GM10847 (cell line): ENCODE data around the gene ABCA13.

ENCODE experiments used
- POLR2A ChIP-seq: IDR thresholded peaks from 2 replicates; pipeline ENCODE4 v1.6.1; 2011; ENCODE audit not compliant: insufficient read length; ENCODE audit errors: extremely low read depth

The ABCA13 gene

DNA sequence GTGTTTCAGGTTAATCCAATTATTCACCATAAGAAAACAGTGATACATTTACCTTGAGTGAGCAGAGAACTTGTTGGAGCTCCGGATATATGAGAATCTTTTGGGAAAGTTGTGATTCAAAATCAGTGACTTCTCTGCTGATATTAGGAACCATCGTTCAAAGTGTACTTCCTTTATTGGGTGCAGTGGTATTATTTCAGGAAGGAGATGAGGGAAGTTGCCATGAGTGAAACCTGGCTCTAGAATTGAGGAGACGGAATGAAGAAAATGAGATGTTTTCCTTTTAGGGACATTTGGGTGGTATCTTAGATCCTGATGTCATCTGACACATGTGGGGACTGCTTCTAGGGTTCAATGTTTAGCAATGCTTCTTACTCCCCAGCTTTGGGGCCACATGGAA is 343.9 kb downstream of the ABCA13 start:
- no peak for TF ChIP-seq POLR2A

DNA sequence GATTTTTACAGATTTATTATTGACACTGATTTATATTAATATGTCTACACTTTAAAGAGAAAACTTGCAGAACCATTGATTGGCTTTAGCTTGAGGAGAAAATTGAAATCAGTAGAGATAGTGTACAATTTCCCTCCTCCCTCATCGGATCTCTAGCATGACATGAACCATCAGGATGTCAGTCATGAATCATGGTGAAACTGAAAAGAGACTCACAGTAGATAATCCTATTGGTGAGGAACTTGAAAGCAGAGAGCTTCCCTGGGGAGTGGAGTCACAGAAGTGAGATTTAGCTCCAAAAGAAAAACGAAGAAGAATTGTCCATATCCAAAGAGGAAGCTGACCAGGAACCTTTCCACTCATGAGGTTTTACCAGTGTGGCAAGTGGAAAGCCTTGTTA is 346.8 kb downstream of the ABCA13 start:
- TF ChIP-seq POLR2A: no peak

DNA sequence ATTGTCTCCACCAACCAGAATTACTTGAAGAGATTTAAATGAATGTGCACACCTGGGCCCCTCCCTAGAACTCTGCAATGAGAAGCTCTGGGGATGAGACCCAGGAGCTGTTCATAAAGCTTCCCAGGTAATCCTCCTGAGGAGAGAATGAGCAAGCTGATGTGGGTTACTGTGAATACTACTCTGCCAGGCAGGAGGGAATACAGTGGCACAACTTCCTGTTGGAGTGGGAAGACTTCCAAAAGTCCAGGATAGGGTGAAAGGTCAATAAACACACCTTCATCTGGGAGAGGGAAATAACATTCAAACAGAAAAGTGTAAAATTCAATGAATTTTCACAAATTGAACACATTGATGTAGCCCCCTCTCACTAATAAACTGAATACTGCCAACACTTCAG is 351.4 kb downstream of the ABCA13 start:
- no peak for TF ChIP-seq POLR2A

DNA sequence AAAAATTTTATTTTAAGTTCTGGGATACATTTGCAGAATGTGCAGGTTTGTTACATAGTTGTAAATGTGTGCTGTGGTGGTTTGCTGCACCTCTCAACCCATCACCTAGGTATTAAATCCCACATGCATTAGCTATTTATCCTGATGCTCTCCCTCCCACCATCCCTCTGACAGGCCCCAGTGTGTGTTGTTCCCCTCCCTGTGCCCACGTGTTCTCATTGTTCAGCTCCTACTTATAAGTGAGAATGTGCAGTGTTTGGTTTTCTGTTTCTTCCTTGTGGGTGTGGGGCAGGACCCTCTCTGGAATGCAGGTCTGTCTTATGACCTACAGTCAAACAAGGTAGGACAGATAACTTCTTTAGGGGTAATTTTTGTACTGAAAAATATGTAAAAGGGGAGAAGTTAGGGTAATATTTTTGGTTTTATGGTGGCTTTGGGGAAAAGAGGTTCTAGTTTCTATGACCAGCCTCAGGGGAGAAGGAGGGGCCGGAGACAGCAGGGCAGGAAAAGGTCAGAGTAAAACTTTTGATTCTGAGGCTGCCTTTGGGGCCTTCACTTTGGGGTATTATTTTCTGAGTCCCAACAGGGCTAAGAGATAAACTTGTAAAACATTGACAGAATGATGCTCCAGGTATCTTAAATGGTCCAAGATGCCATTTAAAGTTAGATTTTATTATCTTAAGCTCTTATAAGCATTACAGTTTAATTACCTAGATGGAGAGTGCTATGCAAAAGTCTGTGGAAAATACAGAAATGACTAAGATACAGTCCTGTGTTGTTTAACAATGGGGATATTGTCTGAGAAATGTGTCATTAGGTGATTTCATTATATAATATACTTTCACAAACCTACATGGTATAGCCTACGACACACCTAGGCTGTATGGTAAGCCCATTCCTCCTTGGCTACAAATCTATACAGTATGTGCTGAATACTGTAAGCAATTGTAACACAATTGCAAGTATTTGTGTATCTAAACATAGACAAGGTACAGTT is 354.8 kb downstream of the ABCA13 start:
- TF ChIP-seq POLR2A: no peak

DNA sequence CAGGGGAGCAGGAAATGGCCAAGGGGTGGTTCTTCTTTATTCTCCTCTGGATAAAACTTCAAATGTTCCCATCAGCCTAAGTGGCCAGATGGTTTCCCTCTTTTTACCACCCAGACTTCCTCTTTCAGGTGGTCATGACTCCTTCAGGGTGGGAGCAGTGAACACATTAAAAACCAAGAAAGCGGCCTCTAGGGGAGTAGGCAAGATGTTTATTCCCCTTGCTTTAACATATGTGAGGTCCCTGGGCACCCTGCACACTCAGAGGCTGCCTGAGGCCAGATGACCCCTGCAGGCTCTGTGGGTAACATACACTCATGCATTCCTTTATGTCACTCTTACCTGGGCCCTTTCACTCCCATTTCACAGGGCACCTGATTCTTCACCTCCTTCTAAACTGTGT is 357.4 kb downstream of the ABCA13 start:
- TF ChIP-seq POLR2A: no peak

DNA sequence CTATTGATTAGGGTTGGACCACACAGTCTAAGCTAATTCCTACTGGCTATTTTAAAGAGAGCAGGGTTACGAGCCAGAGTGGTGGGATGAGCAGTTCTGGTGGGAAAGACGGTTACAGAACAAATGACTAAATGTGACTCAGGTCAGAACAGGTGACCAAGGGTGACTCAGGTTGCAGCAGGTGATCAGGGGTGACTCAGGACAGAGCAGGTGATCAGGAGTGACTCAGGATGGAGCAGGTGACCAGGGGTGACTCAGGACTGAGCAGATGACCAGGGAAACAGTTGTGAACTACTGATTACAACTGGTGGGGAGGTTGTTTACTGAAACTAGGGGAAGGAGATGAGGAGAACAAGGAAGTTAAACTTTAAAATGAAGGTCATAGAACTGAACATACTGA is 366.3 kb downstream of the ABCA13 start:
- TF ChIP-seq POLR2A: no peak

DNA sequence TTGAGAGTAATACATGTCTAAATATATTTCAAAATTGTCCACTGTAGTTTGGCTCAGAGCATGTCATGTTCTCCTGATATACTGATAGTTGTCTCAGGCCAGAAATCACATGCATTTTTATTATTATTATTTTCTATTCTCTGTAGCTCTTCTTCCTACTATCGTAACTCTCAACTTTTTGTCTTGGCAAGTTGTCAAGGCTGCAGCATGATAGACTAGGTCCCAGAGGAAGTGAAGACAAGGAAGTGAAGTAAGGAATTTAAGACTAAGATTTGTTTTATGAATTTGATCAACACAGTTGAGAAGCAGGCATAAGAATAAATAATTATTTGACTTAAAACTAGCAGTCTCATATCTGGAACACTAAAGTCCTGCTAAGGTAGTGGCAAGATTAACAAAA is 369.5 kb downstream of the ABCA13 start:
- TF ChIP-seq POLR2A: no peak

DNA sequence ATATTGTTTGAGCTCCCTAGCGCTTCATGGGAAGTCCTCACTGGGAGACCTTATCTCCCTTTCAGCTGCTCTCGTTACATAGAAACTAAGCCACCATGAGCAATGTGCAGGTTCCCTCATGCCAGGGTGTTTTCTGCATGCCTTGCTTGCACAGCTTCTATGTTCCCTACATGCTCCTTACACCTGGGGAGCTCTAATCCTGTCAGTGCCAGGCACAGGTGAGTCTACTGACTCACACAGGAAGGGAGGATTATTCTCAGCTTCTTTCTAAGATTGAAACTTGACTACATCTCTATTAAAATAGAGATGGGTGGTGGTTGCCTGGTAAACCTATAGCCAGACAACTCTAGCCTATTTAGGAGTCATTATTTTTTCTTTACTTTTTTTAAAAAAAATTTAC is 377.4 kb downstream of the ABCA13 start:
- no peak for TF ChIP-seq POLR2A

DNA sequence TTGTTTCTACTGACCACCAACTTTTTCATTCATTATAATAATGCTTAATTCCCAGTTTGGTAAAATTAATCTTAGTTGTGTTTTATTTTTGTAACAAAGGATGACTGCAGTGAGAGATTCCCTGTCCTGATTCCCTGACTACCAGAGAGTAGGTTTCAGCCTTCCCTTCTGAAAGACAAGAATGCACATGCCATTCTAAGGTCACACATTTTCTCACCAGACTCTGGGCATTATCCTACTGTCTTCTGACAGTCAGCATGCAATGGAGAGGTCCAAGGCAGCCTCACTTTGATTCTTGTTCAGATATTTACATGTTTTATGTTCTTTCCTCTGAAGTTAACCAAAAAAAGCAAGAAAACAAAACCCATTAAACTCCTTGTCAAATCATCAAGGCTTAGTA is 380.4 kb downstream of the ABCA13 start:
- TF ChIP-seq POLR2A: no peak

DNA sequence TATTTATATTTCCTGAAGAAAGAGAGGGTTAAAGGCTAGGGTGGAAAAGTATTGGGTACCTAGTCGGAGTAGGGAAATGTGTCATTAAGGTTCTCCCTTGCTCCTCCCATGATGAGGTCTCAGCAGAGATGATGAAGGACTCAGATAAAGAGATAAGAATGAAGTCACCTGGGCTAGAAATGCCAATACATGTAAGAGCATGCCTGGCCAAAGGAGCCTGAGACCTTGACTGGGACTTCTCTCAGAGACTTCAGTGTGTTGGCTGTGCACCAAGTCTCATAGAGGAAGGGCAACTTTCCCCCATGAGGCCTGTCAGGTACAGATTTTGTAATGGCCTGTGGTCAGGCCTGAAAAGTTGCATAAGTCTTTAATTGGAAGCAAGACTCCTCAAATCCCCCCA is 392.1 kb downstream of the ABCA13 start:
- no peak for TF ChIP-seq POLR2A

DNA sequence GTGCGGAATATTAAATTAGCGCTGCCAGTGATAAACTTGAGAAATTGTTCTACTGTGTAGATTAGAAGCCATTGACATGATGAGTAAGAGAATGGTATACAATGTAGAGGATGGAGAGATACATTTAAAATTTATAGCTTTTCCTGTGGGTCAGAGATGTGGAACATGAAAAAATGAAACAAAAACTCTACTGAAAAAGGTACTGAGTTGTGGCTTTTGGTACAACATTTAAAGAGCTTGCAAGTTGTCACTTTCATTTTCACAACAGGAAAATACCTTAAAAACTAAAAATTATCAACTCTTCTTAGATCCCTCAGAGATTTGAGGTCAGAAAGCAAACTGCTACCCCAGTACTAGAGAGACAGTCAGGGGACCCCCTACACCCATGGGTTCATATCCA is 404.3 kb downstream of the ABCA13 start:
- no peak for TF ChIP-seq POLR2A

DNA sequence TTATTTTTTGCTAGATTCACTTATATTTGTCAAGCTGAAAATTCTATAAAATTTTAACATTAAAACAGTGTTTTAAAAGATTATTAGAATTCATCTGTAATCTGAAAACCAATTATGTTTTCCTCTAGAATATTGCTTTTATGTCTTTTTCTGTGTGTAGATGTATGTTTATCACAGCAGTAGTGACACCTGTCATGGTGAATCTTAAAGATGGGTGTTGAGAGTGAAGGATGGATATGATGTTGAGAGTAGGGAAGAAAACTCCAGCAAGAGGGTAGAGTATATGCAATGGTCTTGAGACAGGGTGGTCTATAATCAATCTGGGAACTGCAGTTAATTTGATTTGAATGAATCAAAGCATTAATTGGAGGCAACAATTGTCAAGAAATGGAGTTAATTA is 416.2 kb downstream of the ABCA13 start:
- TF ChIP-seq POLR2A: no peak

DNA sequence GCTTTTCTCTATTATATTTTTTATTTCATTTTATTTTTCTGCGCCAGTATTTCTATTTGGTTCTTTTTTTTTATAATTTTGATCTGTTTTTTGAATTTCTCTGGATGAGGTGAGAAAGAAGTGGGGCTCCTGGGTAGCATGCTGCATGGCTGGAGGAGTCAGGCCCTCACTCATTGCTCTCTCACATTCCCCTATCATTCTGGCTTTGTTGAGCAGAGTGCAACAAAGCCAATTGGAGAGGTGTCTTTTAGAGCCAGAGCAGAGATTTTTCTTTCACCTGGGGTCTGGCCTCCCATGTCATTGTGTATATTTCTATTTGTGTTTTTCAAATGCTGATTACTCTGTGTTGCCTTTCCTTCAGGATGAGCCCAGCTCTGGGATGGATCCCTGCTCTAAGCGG is 423.1 kb downstream of the ABCA13 start:
- TF ChIP-seq POLR2A: no peak

DNA sequence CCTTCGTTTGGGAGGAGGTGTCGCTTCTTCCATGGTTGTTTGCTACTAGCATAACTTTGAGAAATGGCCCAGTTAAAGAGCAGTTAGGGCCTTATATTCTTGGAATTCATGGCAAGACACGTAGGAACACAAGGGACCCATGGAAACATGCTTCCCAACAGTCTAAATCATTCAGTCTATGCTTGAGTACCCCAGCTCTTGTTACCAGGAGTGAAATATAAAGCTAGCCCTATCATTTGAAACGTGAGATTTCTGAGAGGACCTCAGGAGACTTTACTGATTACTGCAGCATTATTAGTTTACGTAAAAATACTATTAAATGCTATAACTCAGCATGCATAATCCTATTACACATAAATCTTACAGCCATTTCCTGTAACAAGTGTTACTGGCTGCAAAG is 424.5 kb downstream of the ABCA13 start:
- no peak for TF ChIP-seq POLR2A

DNA sequence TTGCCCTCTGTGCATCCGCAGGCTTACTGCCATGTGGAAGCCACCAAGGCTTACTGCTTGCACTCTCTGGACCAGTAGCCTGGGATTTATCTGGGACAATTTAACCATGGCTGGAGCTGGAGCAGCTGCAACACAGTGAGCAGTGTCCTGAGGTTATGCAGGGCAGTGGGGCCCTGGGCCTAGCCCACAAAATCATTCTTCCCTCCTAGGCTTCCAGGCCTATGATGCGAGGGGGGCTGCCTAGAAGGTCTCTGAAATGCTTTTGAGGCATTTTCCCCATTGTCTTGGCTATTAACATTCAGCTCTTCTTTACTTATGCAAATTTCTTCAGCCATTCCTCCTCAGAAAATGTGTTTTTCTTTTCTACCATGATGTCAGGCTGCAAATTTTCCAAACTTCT is 439.4 kb downstream of the ABCA13 start:
- TF ChIP-seq POLR2A: no peak

DNA sequence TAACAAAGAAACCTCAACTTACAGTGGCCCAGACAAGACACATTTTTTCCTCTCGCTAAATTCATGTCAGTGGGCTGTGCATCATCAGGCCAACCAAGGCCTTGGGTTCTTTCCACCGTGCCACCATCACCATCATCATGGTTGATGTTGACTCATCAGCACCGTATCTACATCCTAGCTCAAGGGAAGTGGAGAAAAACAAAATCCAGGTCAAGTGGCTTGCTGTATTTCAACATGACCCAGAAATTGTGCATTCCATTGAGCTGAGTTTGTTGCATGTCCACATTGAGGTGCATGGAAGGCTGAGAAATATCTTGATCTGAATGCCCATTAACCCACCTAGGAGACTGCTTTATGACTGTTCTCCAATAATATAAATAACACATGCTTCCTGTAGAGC is 440.7 kb downstream of the ABCA13 start:
- TF ChIP-seq POLR2A: no peak

DNA sequence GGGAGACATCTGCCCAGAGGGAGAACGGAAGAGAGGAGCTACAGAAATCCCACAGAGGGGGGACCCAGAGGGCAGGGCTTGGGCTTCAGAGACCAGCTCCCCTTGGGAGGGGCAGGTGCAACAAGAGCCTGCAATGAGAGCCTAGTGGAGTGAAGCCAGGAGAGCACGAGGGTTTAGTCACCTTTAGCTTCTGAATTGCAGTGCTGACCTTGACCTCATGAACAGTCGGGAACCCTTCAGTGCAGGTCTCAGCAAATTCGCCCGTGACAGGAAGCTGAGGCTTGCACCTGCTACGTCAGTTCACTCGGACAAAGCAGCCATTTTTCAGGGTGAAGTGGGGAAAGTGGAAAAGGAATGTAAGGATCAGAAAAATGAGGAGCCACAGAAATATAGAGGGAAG is 446.2 kb downstream of the ABCA13 start:
- no peak for TF ChIP-seq POLR2A

DNA sequence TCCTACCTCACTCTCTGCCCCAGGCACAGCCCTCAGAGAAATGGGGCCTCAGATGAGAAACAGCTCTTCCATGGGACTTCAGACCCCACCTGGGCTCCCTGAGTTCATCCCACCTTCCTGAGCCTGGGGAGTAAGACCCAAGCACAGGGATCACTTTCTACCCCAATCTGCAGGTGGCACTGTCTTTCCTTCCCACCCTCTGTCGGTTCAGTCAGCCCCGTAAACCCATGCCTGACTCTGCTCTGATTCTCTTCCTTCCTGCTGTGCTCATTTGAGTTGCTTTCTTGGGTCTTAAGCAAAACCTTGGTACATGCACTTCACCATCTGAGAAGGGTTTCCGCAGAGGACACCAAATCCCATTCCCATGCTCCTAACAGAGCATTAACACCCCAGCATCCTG is 446.7 kb downstream of the ABCA13 start:
- no peak for TF ChIP-seq POLR2A

DNA sequence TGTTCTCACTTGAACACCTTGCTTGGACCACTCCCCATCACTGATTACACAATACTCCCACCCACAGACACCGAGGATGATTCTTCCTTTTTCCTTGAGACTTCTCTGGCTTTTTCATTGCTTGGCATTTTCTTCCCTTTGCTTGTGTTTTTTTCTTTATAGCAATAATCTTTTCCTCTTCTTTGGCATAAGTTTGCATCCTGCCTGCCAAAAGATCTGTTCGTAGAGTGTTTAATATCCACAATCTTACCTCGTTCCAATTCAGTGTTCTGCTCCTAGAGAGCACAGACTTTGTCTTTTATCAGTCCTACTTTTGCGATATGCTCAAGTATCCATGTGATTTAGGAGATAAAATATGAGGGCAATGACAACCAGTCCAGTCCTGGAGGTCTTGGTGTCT is 449.8 kb downstream of the ABCA13 start:
- TF ChIP-seq POLR2A: no peak
